Kidney (tissue), 14 donors: ENCODE data around the gene VSTM1. TPM values are rescaled to one million over a fixed set of nuclear protein-coding genes. Genes with fewer than 3 reads are reported as not detected.

ENCODE experiments used
- DNase-seq, 5 donors: peaks; one replicate each; pipeline ENCODE4 v3.0.0-alpha.2; 2013 to 2020
- FAIRE-seq: peaks from 2 replicates; lab custom pipeline; 2012; peaks lifted over from hg19 to GRCh38; lab: Jason Lieb, UNC
- H3K27ac ChIP-seq, 2 donors: one replicate each; pipeline ENCODE4 v1.7.0; 2013; ENCODE audit warnings: low read depth in 2 of 2, low read length in 2 of 2, inconsistent platforms in 1 of 2
- H3K27me3 ChIP-seq: one replicate; pipeline ENCODE4 v1.7.1; 2013; ENCODE audit warnings: low read length, inconsistent platforms; ENCODE audit not compliant: control insufficient read depth, insufficient read depth
- H3K36me3 ChIP-seq, 3 donors: one replicate each; pipeline versions ENCODE4 v1.7.0 to v1.7.1; 2013; ENCODE audit warnings: low read length in 3 of 3, control low read depth in 1 of 3, inconsistent platforms in 1 of 3; ENCODE audit not compliant: insufficient read depth in 3 of 3, control insufficient read depth in 2 of 3
- H3K4me1 ChIP-seq, 3 donors: one replicate each; pipeline versions ENCODE4 v1.7.0 to v1.7.1; 2013; ENCODE audit warnings: low read length in 3 of 3, inconsistent platforms in 1 of 3, low read depth in 1 of 3; ENCODE audit not compliant: control insufficient read depth in 2 of 3, insufficient read depth in 2 of 3
- H3K4me3 ChIP-seq, 3 donors: one replicate each; pipeline versions ENCODE4 v1.7.0 to v1.8.1; 2013; ENCODE audit warnings: low read length in 3 of 3, control low read depth in 1 of 3, inconsistent platforms in 1 of 3
- H3K9ac ChIP-seq, 3 donors: one replicate each; pipeline versions ENCODE4 v1.7.0 to v1.7.1; 2013; ENCODE audit warnings: low read length in 3 of 3, control low read depth in 1 of 3, inconsistent platforms in 1 of 3
- H3K9me3 ChIP-seq, 3 donors: one replicate each; pipeline versions ENCODE4 v1.7.0 to v1.7.1; 2013; ENCODE audit warnings: low read length in 3 of 3, control low read depth in 1 of 3, inconsistent platforms in 1 of 3; ENCODE audit not compliant: control insufficient read depth in 2 of 3, insufficient read depth in 1 of 3
- CTCF ChIP-seq: IDR thresholded peaks from 3 replicates; pipeline ENCODE4 v1.5.1; 2012; ENCODE audit warnings: mild to moderate bottlenecking, moderate library complexity, borderline replicate concordance; ENCODE audit not compliant: insufficient read depth; ENCODE audit errors: extremely low read depth
- intact Hi-C: fragments of 100-400 bp; cut with DNase I; formaldehyde crosslinking; loops from one replicate; pipeline ENCODE4 v1.11.1; 2022
- polyA plus RNA-seq: library from polyadenylated mRNA; stranded (reverse); fragments of 350-450 nt; fragmentation: Illumina TruSeq; extraction: RNeasy Lipid Tissue Mini Kit (QIAGEN cat#74804); gene quantifications from one replicate; pipeline ENCODE4 v1.2.3, GENCODE V29; 2014; ENCODE audit warnings: low read depth, low replicate concordance; ENCODE audit not compliant: insufficient read depth
- total RNA-seq: library from RNA; stranded (reverse); fragmentation: NEBNext Ultra II Directional; extraction: Animal tissue kit (Norgen Biotek cat#: 25700); gene quantifications from one replicate; pipeline ENCODE4 v1.2.1, GENCODE V29; 2021
- donor health status: control.
- donor health status: control.
- donor health status: control.
- donor health status: control.
- donor health status: control.
- donor health status: DM: yes; HTN: yes; CAD: no.
- donor health status: Normal renal cell carcinoma (clear cell type).

VSTM1 gene
- total and polyA plus RNA-seq, 2 donors from 2014 or later: 0.35 to 1.0 TPM

- FAIRE-seq (no peak), DNase-seq (no peak)
- Histone ChIP-seq H3K36me3 (no peaks in the 10 kb centered on the region), H3K4me1 (no peaks in the 10 kb centered on the region), H3K27ac (no peak overlapping the region), H3K9ac (no peak overlapping the region), H3K4me3 (no peak overlapping the region), H3K27me3 (no peaks in the 10 kb centered on the region), H3K9me3 (no peaks in the 10 kb centered on the region)
- intact Hi-C loops: loop anchor here (10.0 kb wide), 1 partner anchor 184 kb away; no protein-coding TSS in a partner anchor
- TF ChIP-seq CTCF: no peak
Measured at GRCh38 chr19:54029301-54029700, 34.4 kb downstream of the VSTM1 start.

- DNase-seq (no peak), FAIRE-seq (no peak)
- no peak overlapping the region for H3K27ac ChIP-seq
- no peak overlapping the region for H3K4me3 ChIP-seq
- H3K9ac ChIP-seq: no peak overlapping the region
- H3K36me3 ChIP-seq: no peaks in the 10 kb centered on the region
- no peak for TF ChIP-seq CTCF
- H3K4me1 ChIP-seq: no peaks in the 10 kb centered on the region
- H3K27me3 ChIP-seq: no peaks in the 10 kb centered on the region
- H3K9me3 ChIP-seq: no peaks in the 10 kb centered on the region
- intact Hi-C loops: loop anchor here (10.0 kb wide), 1 partner anchor 182 kb away; no protein-coding TSS in a partner anchor
Measured at GRCh38 chr19:54026656-54027055, 37.0 kb downstream of the VSTM1 start.

- no peak for DNase-seq
- Histone ChIP-seq H3K4me3 (no peak overlapping the region), H3K36me3 (no peaks in the 10 kb centered on the region), H3K27me3 (no peaks in the 10 kb centered on the region), H3K9ac (no peak overlapping the region), H3K4me1 (no peaks in the 10 kb centered on the region), H3K9me3 (no peaks in the 10 kb centered on the region), H3K27ac (no peak overlapping the region)
- FAIRE-seq: no peak
- intact Hi-C loops: loop anchor here (10.0 kb wide), 1 partner anchor 180 kb away; no protein-coding TSS in a partner anchor
- no peak for TF ChIP-seq CTCF
Measured at GRCh38 chr19:54024660-54025059, 39.0 kb downstream of the VSTM1 start.

GRCh38 chr19:54023191-54023590 is 40.5 kb downstream of the VSTM1 start:
- Histone ChIP-seq H3K27ac (no peak overlapping the region), H3K9me3 (no peaks in the 10 kb centered on the region), H3K36me3 (no peaks in the 10 kb centered on the region), H3K4me1 (no peaks in the 10 kb centered on the region), H3K9ac (no peak overlapping the region), H3K27me3 (no peaks in the 10 kb centered on the region), H3K4me3 (no peak overlapping the region)
- intact Hi-C loops: loop anchor here (10.0 kb wide), 1 partner anchor 178 kb away; no protein-coding TSS in a partner anchor
- no peak for TF ChIP-seq CTCF
- FAIRE-seq (no peak), DNase-seq (no peak)
